BLaER1 treated with 17β-estradiol and CSF1 and Interleukin-3, amounts not matched to agents 10 nM and 100 nM (cell line): Measurements from ENCODE around the gene OGFR.
A peak's percentile ranks its signal among the peaks of the same experiment; 100 is the strongest.

ENCODE experiments used
- H3K27ac ChIP-seq, 11 experiments: shearing (Covaris generic); formaldehyde crosslinking; 2 replicates each; pipeline ENCODE4 v1.8.1; 2022
- H3K27me3 ChIP-seq, 11 experiments: shearing (Covaris generic); formaldehyde crosslinking; 2 replicates each; pipeline ENCODE4 v1.8.1; 2022
- H3K36me3 ChIP-seq, 11 experiments: shearing (Covaris generic); formaldehyde crosslinking; 2 replicates each; pipeline ENCODE4 v1.8.1; 2022
- H3K4me1 ChIP-seq, 10 experiments: shearing (Covaris generic); formaldehyde crosslinking; 2 replicates each; pipeline ENCODE4 v1.8.1; 2022
- H3K4me2 ChIP-seq, 11 experiments: shearing (Covaris generic); formaldehyde crosslinking; 2 replicates each; pipeline ENCODE4 v1.8.1; 2022
- H3K4me3 ChIP-seq, 10 experiments: shearing (Covaris generic); formaldehyde crosslinking; 2 replicates each; pipeline ENCODE4 v1.8.1; 2022
- H3K9ac ChIP-seq, 11 experiments: shearing (Covaris generic); formaldehyde crosslinking; 2 replicates each; pipeline ENCODE4 v1.8.1; 2022
- H3K9me3 ChIP-seq, 11 experiments: shearing (Covaris generic); formaldehyde crosslinking; replicated peaks in 1 of 11; 2 replicates each; pipeline ENCODE4 v1.8.1; 2022
- H4K20me1 ChIP-seq, 11 experiments: shearing (Covaris generic); formaldehyde crosslinking; 2 replicates each; pipeline ENCODE4 v1.8.1; 2022
- Cebpa-rat ChIP-seq, 11 experiments: shearing (Covaris generic); IDR thresholded peaks; 2 replicates each; pipeline ENCODE4 v1.8.1; 2022

Gene OGFR

DNA sequence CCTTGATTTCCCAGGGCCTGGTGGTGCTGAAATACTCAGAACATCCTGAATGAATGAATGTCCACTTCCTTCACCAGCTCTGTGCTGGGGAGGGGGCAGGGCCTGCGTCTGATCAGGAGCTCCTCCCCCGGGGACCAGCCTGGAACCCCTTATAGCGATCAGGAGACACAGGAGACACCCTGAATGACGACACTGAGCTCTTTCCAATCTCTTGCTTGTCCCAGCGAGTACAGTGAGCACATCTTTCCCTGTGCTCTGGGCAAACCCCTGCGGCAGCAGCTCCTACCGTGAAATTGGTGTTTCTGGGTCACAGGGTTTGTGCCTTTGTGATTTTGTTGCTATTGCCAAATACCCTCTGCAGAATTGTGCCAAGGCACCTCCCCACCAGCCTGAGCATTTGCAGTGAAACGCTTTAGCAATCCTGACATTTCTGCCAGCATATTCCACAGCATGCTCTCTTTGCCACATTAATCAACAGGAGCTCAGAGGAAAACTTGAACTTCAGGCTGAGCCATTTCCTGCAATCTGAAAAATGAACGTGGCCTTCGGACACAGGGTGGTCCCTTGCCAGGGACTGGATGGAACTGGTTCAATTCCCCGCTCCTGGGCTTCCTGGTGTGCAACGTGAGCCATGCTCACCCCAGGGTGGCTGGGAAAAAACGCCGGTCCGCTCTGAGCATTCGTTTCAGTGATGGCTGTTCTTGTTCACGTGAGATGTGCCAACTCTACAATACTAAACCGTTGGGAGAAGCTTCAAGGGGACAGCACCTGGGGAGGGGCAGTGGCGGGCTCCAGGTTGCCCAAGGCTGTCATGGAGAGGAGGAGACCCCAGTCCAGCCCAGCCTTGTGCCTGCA, 31.4 kb upstream of the OGFR start:
- no peaks in the 10 kb centered on the region for H4K20me1 ChIP-seq
- no peaks in the 10 kb centered on the region for H3K27me3 ChIP-seq
- H3K4me3 ChIP-seq = no peak overlapping the region
- peak in 2 of 11 experiments; percentile 38 to 87; a peak in 3 of 22 replicates for TF ChIP-seq Cebpa-rat (IDR thresholded peaks at IDR 0.05)
- peak overlapping the region; percentile 63 to 98 (median 85) for H3K4me2 ChIP-seq
- H3K9me3 ChIP-seq = peaks cover 0 to 8% (median 0%) of the 10 kb centered on the region in 11 experiments; a peak in 1 of 22 replicates
- no peaks in the 10 kb centered on the region for H3K36me3 ChIP-seq
- peak overlapping the region in 5 of 11 experiments; percentile 2 to 52 (median 25); a peak in 4 of 22 replicates for H3K9ac ChIP-seq
- H3K4me1 ChIP-seq = peaks cover 69 to 98% (median 89%) of the 10 kb centered on the region in 10 experiments
- H3K27ac ChIP-seq = peak overlapping the region in 6 of 11 experiments; percentile 4 to 42 (median 34); a peak in 5 of 22 replicates

DNA sequence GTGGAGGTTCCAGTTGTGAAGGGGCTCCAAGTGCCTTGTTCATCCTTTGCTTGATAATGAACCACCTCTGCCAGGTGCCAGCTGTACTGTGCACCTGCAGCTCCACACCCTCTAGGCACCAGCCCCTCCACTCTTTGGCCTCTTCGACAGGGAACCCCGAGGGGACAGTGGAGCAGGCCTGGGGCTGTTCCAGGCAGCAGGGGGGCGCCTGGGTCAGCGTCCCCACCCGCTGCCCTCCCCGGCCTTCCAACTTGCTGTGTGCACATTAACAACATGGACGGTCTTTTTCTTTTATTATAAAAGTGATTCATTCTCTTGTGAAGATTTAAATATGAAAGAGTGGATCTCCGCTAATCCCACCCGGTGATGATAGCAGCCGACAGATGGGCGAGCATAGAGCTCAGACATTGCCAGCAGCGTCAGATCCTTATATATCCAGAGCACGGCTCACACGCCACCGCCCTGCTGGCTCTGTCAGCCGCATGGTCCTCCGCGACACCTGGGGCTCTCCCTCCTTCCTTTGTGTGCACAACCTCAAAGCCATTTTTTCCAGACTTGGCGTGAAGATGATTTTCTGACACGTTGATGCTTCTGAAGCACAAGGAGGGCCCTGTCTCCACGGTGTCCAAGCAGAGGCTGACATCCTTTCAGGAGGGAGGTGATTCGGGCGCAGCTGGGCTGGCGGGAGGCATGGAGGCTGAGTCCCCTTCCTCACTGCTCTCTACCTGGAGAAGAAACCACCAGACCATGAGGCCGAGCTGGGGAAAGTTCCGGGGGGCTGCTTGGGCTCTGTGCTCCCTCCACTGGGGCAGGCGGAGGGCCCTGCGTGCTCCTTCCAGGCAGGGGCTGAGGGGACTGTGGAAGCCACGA, 30.6 kb upstream of the OGFR start:
- Histone ChIP-seq H3K9me3 (peaks cover 0 to 8% (median 0%) of the 10 kb centered on the region in 11 experiments; a peak in 1 of 22 replicates), H3K4me1 (peaks cover 77 to 98% (median 91%) of the 10 kb centered on the region in 10 experiments)

DNA sequence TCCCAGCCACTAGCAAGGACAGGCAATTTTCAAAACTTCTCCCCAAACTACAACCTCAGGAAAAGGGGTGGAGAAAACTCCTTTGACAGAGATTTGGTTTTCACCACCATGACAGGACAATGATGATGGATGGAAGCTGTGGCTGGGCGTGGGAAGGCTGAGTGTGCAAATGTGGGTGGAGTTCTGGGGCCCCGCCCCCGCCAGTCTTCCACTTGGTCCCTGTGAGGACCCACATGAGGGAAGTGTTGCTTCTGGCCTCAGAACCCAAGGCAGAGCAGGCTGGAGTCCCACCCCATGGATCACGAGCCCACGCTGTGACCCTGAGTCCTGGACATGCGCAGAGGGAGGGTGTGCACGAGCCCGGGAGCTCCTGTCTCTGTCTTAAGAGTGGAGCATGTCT, 29.9 kb upstream of the OGFR start:
- Histone ChIP-seq H3K9me3 (peaks cover 0 to 8% (median 0%) of the 10 kb centered on the region in 11 experiments; a peak in 1 of 22 replicates), H4K20me1 (no peaks in the 10 kb centered on the region), H3K4me2 (peak overlapping the region; percentile 72 to 98 (median 86)), H3K4me1 (peaks cover 77 to 99% (median 97%) of the 10 kb centered on the region in 10 experiments), H3K27me3 (peaks cover 0 to 3% (median 0%) of the 10 kb centered on the region in 11 experiments; a peak in 5 of 22 replicates), H3K36me3 (no peaks in the 10 kb centered on the region), H3K9ac (peak overlapping the region in 3 of 11 experiments; percentile 19 to 61 (median 49); a peak in 2 of 22 replicates), H3K27ac (peak overlapping the region in 5 of 11 experiments; percentile 2 to 80 (median 77); a peak in 4 of 22 replicates), H3K4me3 (no peak overlapping the region)
- TF ChIP-seq Cebpa-rat (IDR thresholded peaks at IDR 0.05) = no peak

More for the DNA sequence above, 30.6 kb upstream of the OGFR start:
- no peaks in the 10 kb centered on the region for H4K20me1 ChIP-seq
- no peak overlapping the region for H3K4me3 ChIP-seq
- H3K36me3 ChIP-seq = no peaks in the 10 kb centered on the region
- TF ChIP-seq Cebpa-rat (IDR thresholded peaks at IDR 0.05) = no peak
- H3K4me2 ChIP-seq = peak overlapping the region; percentile 72 to 98 (median 86)
- H3K27ac ChIP-seq = peak overlapping the region in 5 of 11 experiments; percentile 4 to 76 (median 26); a peak in 7 of 22 replicates
- H3K9ac ChIP-seq = 0 out of 22 replicates have a peak overlapping the region, but pooled peaks of 1 of the 11 experiments have one; percentile 12
- H3K27me3 ChIP-seq = no peaks in the 10 kb centered on the region

DNA sequence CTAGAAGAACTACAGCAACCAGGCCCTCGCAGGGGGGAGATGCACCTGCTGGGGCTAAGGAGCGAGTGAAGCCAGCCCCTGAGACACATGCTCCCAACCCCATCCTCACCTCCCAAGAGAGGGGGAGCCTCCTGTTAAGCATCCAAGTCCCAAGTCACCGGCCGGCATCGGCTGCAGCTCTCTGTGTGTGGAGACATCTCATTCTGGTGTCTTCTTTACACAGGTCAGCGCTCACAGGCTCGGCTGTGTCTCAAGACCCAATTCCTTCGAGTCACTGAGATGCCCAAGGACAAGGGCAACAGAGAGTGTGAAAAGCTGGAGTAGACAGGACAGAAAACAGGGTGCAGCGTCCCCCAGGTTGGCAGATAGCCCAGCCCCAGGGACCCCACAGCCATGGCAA, 29.4 kb upstream of the OGFR start:
- H3K4me1 ChIP-seq = peaks cover 79 to 99% (median 98%) of the 10 kb centered on the region in 10 experiments
- peak overlapping the region; percentile 72 to 98 (median 86) for H3K4me2 ChIP-seq
- H3K4me3 ChIP-seq = no peak overlapping the region
- no peak for TF ChIP-seq Cebpa-rat (IDR thresholded peaks at IDR 0.05)
- no peaks in the 10 kb centered on the region for H4K20me1 ChIP-seq
- H3K9ac ChIP-seq = peak overlapping the region in 5 of 11 experiments; percentile 1 to 61 (median 49); a peak in 5 of 22 replicates
- peaks cover 0 to 8% (median 0%) of the 10 kb centered on the region in 11 experiments; a peak in 1 of 22 replicates for H3K9me3 ChIP-seq
- H3K36me3 ChIP-seq = no peaks in the 10 kb centered on the region
- peaks cover 0 to 7% (median 0%) of the 10 kb centered on the region in 11 experiments; a peak in 8 of 22 replicates for H3K27me3 ChIP-seq
- H3K27ac ChIP-seq = peak overlapping the region in 6 of 11 experiments; percentile 2 to 80 (median 76); a peak in 7 of 22 replicates

DNA sequence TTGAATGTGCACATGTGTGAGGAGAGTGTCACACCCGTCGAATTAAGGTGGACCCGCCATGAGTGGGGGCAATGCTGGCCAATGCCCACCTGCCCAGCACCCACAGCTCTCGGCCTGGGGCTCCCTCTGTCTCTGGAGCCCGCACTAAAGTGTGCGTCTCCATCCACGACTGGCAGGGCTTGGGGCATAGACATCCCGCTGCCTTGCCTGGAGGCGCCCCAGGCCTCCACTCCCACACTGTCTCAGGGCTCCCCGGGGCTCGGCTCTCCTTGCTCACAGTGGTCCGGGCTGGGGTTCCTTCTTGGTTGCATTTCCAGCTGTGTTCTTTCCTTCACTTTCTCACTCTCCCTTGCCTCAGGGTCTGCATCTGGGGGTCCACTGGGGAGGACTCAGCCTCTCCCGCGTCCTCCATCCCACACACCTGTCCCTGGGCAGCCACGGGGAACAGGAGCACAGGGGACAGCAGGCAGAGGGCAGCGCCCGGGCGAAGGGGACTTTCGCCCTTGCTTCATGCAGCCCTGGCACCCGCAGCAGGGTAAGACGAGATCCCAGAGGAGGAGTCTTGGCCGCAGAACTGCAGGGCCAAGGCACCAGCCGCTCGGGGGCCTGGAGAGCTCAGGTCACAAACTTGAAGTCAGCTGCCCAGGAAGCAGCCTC, 28.5 kb upstream of the OGFR start:
- peaks cover 0 to 8% (median 0%) of the 10 kb centered on the region in 11 experiments; a peak in 1 of 22 replicates for H3K9me3 ChIP-seq
- peak overlapping the region in 9 of 11 experiments; percentile 33 to 80 (median 71); a peak in 17 of 22 replicates for H3K27ac ChIP-seq
- no peak for TF ChIP-seq Cebpa-rat (IDR thresholded peaks at IDR 0.05)
- H3K4me1 ChIP-seq = peaks cover 84 to 99% (median 98%) of the 10 kb centered on the region in 10 experiments
- no peaks in the 10 kb centered on the region for H4K20me1 ChIP-seq
- H3K36me3 ChIP-seq = no peaks in the 10 kb centered on the region
- peak overlapping the region; percentile 72 to 98 (median 86) for H3K4me2 ChIP-seq
- H3K4me3 ChIP-seq = peak overlapping the region in 3 of 10 experiments; percentile 2 to 46 (median 24); a peak in 2 of 20 replicates
- peak overlapping the region in 5 of 11 experiments; percentile 36 to 61 (median 50); a peak in 9 of 22 replicates for H3K9ac ChIP-seq
- H3K27me3 ChIP-seq = peaks cover 0 to 15% (median 0%) of the 10 kb centered on the region in 11 experiments; a peak in 8 of 22 replicates

DNA sequence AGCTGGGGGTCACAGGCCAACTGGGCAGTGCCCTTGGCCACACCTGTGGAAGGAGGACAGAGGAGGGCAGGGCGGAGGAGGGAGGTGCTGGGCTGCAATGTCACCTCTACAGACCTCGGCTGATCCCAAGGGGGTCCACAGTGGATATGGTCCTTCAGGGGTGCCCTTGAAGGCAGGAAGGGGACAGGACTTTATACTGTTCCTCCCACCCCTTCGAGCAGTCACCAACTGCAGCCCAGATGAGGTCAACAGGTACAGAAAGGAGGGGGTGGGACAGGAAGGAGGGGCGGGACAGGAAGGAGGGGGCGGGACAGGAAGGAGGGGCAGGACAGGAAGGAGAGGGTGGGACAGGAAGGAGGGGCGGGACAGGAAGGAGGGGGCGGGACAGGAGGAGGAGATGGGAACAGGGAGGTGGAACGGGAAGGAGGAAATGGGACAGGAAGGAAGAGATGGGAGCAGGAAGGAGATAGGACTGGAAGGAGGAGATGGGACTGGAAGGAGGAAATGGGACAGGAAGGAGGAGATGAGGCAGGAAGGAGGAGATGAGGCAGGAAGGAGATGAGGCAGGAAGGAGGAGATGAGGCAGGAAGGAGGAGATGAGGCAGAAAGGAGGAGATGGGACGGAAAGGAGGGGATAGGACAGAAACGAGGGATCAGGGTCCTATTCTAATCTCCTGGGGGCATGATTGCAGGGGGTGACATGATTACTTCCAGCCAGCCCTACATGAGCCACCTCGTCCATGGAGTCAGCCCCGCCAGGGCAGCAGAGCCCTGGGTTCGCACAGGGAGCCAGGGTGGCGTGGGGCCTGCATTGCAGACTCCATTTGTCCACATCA, 27.7 kb upstream of the OGFR start:
- Histone ChIP-seq H3K36me3 (no peaks in the 10 kb centered on the region), H4K20me1 (no peaks in the 10 kb centered on the region), H3K4me1 (peaks cover 77 to 99% (median 97%) of the 10 kb centered on the region in 10 experiments), H3K27ac (peak overlapping the region in 9 of 11 experiments; percentile 33 to 80 (median 71); a peak in 17 of 22 replicates), H3K9me3 (peaks cover 0 to 8% (median 0%) of the 10 kb centered on the region in 11 experiments; a peak in 1 of 22 replicates), H3K9ac (peak overlapping the region in 5 of 11 experiments; percentile 36 to 61 (median 50); a peak in 6 of 22 replicates), H3K4me2 (peak overlapping the region; percentile 72 to 98 (median 86)), H3K4me3 (peak overlapping the region in 4 of 10 experiments; percentile 2 to 46 (median 18); a peak in 3 of 20 replicates), H3K27me3 (peaks cover 0 to 15% (median 0%) of the 10 kb centered on the region in 11 experiments; a peak in 8 of 22 replicates)
- TF ChIP-seq Cebpa-rat (IDR thresholded peaks at IDR 0.05) = no peak

DNA sequence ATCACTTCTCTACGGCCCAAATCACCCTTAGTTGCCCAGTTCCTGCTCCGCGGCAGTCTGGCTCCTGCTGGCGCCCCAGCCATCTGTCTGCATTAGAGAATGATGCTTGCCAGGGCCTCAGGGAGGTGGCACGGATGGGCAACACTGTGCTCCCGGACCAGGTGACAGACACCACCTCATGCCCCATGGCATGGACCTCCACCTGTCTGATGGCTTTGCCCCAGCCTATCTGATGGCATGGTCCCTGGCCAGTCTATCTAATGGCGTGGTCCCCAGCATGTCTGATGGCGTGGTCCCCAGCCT, 27.2 kb upstream of the OGFR start:
- peak overlapping the region in 9 of 11 experiments; percentile 17 to 80 (median 67); a peak in 17 of 22 replicates for H3K27ac ChIP-seq
- peak overlapping the region; percentile 35 to 93 (median 75); a peak in 21 of 22 replicates for H3K4me2 ChIP-seq
- H3K4me1 ChIP-seq = peaks cover 77 to 99% (median 97%) of the 10 kb centered on the region in 10 experiments
- peak overlapping the region in 3 of 11 experiments; percentile 33 to 35 (median 34); a peak in 3 of 22 replicates for H3K9ac ChIP-seq
- no peak for TF ChIP-seq Cebpa-rat (IDR thresholded peaks at IDR 0.05)
- no peaks in the 10 kb centered on the region for H4K20me1 ChIP-seq
- H3K27me3 ChIP-seq = peaks cover 0 to 15% (median 0%) of the 10 kb centered on the region in 11 experiments; a peak in 8 of 22 replicates
- peaks cover 0 to 8% (median 0%) of the 10 kb centered on the region in 11 experiments; a peak in 1 of 22 replicates for H3K9me3 ChIP-seq
- H3K36me3 ChIP-seq = no peaks in the 10 kb centered on the region
- H3K4me3 ChIP-seq = peak overlapping the region in 1 of 10 experiments; percentile 11; a peak in 1 of 20 replicates
